Measurements from ENCODE around the gene CDH23. TPM values are rescaled to one million over a fixed set of nuclear protein-coding genes. Genes with fewer than 3 reads are reported as not detected.
A peak's percentile ranks its signal among the peaks of the same experiment; 100 is the strongest.

The CDH23 gene
- total RNA-seq, 2 donors from 2014 or later, result 8.1 to 9.0 TPM

DNA sequence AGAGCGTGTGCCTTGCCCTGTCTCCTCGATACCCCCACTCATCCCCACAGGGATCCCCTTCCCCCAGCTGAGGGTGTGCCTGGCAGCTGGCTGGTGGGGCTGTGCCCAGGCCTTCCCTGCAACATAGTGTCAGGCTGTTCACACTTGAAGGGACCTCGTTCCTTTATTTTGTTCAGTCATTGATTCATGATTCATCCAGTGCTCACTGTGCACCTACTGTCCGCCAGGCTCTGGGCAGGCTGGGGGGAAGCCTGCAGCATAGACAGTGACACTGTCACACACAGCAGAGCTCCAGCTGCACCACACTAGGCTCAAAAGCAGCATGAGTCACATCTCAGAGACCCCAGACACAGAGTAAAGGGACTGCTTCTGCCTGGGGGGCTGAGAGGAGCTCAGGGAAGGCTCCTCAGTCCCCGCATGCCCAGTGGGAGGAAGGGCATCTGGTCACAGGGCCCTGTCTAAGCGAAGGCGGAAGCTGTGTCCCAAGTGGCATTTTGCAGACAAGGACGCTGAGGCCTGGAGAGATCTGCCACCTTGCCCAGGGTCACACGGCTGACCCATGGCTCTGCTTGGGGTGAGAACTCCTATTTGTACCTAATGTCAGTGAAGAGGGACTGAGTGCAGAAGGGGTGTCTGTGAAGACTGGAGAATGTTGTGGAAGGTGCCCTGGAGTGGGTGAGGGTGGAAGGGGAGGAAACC is 27.9 kb downstream of the CDH23 start:
- H3K9me3 ChIP-seq (ENCODE audit: control insufficient read depth, low read length, poor library complexity, severe bottlenecking), result no peaks in the 10 kb centered on the region
- DNase-seq (no peak), ATAC-seq (no peak)
- Mint-ChIP-seq H3K27me3 (peaks cover 30% of the 10 kb centered on the region), H3K4me1 (peaks cover 4% of the 10 kb centered on the region), H3K4me3 (no peak overlapping the region), H3K36me3 (ENCODE audit: low read depth) (peaks cover 2% of the 10 kb centered on the region), H3K27ac (no peak overlapping the region)

DNA sequence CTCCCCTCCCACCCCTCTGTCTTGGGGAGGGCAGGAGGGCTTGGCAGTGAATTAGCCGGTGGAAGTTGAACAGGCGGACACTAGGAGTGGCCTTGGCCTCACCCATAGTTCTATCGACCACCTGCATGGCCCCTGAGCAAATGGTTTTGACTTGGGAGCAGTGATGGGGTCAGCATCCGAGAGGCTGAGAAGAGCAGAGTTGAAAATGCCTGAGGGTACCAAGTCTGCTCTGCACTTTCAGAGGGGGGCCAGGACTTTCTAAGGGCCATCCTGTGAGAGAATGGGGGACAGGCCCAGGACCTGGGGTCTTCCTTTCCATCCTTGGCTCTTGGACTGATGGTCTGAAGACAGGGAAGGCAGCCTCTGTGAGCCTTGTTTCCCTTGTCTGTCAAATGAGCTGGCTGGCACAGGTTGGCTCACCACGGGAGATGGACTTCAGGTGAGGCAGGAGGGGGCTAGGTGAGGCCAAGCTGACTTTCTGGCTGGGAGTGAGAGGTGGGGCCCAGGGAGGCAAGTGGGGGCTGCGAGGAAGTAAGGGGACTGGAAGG is 29.4 kb downstream of the CDH23 start:
- Mint-ChIP-seq H3K4me1 (peaks cover 5% of the 10 kb centered on the region), H3K36me3 (ENCODE audit: low read depth) (peaks cover 2% of the 10 kb centered on the region), H3K27me3 (peaks cover 36% of the 10 kb centered on the region), H3K4me3 (no peak overlapping the region), H3K27ac (peak overlapping the region; percentile 49)
- no peaks in the 10 kb centered on the region for H3K9me3 ChIP-seq (ENCODE audit: control insufficient read depth, low read length, poor library complexity, severe bottlenecking)
- ATAC-seq (no peak), DNase-seq (no peak)

DNA sequence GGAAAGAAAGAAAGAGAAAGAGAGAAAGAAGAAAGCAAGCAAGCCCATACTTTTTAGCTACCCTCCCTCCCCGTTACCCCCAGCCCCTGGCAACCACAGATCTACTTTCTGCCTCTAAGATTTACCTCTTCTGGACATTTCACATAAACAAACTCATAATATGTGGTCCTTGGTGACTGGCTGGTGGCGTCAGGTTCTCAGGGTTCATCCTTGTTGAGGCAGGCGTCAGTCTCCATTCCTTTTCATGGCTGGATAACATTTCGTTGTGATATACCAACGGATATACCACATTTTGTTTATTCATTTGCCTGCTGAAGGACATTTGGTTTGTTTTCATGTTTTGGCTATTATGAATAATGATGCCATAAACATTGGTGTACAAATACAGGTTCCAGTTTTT is 30.5 kb downstream of the CDH23 start:
- no peaks in the 10 kb centered on the region for H3K9me3 ChIP-seq (ENCODE audit: control insufficient read depth, low read length, poor library complexity, severe bottlenecking)
- H3K36me3 Mint-ChIP-seq (ENCODE audit: low read depth), result peaks cover 5% of the 10 kb centered on the region
- DNase-seq (no peak), ATAC-seq (no peak)
- H3K4me3 Mint-ChIP-seq, result no peak overlapping the region
- H3K27me3 Mint-ChIP-seq, result peaks cover 45% of the 10 kb centered on the region
- peaks cover 5% of the 10 kb centered on the region for H3K4me1 Mint-ChIP-seq
- H3K27ac Mint-ChIP-seq, result no peak overlapping the region

DNA sequence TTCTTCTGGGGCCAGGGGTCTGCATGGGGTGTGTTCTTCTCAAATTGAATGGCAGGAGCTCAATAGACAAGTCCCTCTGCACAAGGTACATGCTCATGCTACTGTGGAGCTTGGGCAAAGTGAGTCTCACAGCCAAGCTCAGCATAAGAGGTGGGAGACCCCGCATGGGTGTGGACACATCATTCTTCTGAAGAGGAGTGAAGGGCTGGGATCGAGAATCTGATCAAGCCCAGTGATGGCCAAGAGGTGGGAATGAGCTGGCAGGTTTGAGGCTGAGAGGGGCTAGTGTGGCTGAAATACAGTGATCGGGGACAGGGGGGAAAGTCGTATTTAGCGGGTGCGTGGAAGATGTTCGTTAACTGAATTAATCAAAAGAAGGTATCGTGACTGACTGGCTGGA is 32.6 kb downstream of the CDH23 start:
- no peak overlapping the region for H3K4me3 Mint-ChIP-seq
- no peak for ATAC-seq
- H3K9me3 ChIP-seq (ENCODE audit: control insufficient read depth, low read length, poor library complexity, severe bottlenecking), result no peaks in the 10 kb centered on the region
- H3K36me3 Mint-ChIP-seq (ENCODE audit: low read depth), result peaks cover 6% of the 10 kb centered on the region
- H3K4me1 Mint-ChIP-seq, result peaks cover 5% of the 10 kb centered on the region
- DNase-seq, result no peak
- H3K27me3 Mint-ChIP-seq, result peaks cover 56% of the 10 kb centered on the region
- no peak overlapping the region for H3K27ac Mint-ChIP-seq

DNA sequence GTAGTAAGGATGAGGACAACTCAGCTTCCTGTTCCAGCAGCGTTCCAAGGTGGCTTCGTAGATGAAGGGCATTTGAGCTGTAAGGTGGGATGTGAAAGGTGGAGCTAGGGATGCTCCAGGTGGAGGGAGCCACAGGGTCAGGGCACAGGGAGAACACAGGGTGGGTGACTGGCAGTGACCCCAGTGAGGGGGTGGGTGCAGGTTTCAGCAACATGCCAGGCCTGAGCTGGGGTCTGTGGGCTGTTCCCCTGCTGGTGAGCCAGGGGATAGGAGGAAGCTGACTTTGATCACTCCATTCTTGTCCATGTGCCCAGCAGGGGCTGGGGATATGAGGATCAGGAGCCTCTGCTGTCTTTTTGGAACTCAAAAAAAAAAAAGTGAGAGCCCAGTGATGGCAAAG is 33.2 kb downstream of the CDH23 start:
- ATAC-seq (no peak), DNase-seq (no peak)
- peaks cover 5% of the 10 kb centered on the region for H3K4me1 Mint-ChIP-seq
- H3K27me3 Mint-ChIP-seq, result peaks cover 51% of the 10 kb centered on the region
- no peak overlapping the region for H3K27ac Mint-ChIP-seq
- no peaks in the 10 kb centered on the region for H3K9me3 ChIP-seq (ENCODE audit: control insufficient read depth, low read length, poor library complexity, severe bottlenecking)
- H3K4me3 Mint-ChIP-seq, result no peak overlapping the region
- H3K36me3 Mint-ChIP-seq (ENCODE audit: low read depth), result peaks cover 6% of the 10 kb centered on the region

DNA sequence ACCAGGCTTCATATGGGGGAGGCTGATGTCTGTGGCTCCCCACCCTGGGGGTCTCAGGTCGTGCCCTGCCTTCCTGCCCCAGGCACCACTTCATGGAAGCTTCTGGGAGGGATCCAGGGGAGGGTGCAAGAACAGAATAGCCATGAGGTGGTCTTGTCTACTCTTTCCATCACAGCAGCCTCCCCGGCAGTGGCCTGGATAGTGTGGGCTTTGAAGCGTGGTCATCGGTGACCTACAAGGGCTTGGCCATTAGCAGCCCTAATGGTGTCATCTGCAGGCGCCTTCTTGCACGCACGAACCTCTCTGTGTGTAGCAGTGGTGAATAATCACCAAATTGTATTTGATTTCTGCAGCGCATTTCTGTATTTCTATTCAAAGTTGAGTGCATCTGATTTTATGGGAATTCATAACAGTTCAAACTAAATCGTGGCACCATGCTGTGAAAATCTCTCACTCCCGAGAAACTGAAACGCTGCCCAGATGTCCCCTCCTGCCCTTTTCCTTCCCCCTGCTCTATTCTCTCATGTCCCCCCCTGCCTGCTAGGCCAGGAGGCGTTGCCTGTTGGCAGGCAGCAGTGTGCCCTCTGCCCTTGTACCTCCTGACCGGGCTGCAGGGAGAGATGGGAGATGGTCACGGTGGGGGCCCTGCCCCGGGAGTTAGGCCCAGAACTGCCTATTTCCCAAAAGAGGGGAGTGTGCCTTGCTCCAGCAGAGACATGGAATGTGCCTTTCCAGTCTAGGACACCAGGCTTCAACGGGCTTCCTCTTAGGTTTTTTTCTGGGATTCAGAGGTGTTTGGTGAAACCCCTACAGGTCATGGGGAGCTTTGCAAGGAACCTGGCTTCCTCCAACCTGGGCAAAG is 34.8 kb downstream of the CDH23 start:
- Mint-ChIP-seq H3K4me3 (no peak overlapping the region), H3K36me3 (ENCODE audit: low read depth) (peaks cover 6% of the 10 kb centered on the region), H3K27me3 (peaks cover 52% of the 10 kb centered on the region), H3K27ac (no peak overlapping the region), H3K4me1 (peaks cover 6% of the 10 kb centered on the region)
- DNase-seq (no peak), ATAC-seq (no peak)
- no peaks in the 10 kb centered on the region for H3K9me3 ChIP-seq (ENCODE audit: control insufficient read depth, low read length, poor library complexity, severe bottlenecking)

DNA sequence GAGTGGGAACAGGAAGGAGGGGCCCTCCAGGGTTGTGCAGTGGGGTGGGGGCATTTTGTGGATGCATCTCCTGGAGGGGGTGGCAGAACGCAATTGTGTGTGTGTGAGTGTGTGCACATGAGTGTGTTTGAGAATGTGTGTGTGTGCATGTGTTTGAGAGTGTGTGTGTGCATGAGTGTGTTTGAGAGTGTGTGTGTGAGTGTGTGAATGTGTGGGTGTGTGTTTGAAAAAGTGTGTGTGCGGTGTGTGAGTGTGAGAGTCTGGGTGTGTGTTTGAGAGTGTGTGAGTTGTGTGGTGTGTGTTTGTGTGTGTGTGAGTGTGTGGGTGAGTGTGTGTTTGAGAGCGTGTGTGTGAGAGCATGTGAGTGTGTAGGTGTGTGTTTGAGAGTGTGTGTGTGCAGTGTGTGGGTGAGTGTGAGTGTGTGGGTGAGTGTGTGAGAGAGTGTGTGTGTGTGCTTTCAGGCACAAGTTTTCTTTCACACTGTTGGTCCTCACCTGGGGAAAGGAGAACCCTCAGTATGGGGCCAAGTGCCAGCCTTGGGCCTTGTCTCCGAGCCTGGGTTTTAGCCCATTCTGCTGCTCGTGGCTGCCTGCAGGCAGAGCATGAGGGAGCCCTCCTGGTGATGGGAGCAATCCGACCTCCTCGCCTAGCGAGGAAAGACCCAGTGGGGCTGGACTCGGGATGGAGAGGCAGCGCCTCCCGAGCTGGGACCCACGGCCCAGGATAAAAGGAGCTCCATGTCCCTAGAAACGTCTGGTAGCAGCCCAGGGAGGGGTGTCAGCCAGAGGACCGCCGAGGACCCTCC is 35.6 kb downstream of the CDH23 start:
- no peak for ATAC-seq
- no peaks in the 10 kb centered on the region for H3K9me3 ChIP-seq (ENCODE audit: control insufficient read depth, low read length, poor library complexity, severe bottlenecking)
- Mint-ChIP-seq H3K27me3 (peaks cover 56% of the 10 kb centered on the region), H3K36me3 (ENCODE audit: low read depth) (peaks cover 6% of the 10 kb centered on the region), H3K27ac (no peak overlapping the region), H3K4me1 (peaks cover 6% of the 10 kb centered on the region), H3K4me3 (no peak overlapping the region)
- DNase-seq, result no peak

DNA sequence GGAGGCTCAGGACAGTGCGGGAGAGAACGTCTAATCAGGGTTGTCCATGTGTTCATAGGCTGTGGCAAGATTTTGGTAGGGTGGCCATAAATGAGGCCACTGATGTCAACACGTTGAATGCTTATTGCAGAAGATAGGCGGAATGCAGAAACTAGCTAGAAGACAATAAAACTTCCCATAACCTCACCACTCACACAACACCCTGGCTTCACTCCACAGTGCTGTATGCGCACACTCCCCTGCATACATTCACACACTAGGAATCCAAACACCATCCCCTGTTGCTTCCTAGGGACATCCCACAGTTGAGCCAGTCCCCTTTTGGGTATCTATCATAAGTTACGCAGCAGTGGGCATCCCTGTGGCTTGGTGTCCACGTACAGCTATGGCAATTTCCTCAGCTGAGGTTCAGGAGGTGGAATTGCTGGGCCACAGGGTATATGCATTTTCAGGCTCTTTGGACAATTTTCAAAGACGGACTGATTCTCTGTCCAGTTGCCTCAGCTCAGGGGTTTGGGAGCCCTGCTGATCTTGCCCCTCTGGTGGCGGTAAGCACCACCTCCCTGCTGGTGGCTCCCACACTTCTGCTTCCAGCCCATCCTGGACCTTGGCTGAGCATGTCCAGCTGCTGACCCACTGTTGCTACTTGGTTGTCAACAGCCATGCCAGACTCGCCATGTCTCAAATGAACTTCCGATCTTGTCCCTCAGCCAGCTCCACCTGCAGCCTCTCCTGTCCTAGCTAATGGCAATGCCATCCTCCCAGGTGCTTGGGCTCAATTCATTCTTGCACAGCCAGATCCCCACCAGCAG is 36.4 kb downstream of the CDH23 start:
- H3K27me3 Mint-ChIP-seq, result peaks cover 56% of the 10 kb centered on the region
- DNase-seq (no peak), ATAC-seq (no peak)
- no peak overlapping the region for H3K4me3 Mint-ChIP-seq
- no peak overlapping the region for H3K27ac Mint-ChIP-seq
- H3K9me3 ChIP-seq (ENCODE audit: control insufficient read depth, low read length, poor library complexity, severe bottlenecking), result no peaks in the 10 kb centered on the region
- peaks cover 6% of the 10 kb centered on the region for H3K4me1 Mint-ChIP-seq
- H3K36me3 Mint-ChIP-seq (ENCODE audit: low read depth), result peaks cover 6% of the 10 kb centered on the region

DNA sequence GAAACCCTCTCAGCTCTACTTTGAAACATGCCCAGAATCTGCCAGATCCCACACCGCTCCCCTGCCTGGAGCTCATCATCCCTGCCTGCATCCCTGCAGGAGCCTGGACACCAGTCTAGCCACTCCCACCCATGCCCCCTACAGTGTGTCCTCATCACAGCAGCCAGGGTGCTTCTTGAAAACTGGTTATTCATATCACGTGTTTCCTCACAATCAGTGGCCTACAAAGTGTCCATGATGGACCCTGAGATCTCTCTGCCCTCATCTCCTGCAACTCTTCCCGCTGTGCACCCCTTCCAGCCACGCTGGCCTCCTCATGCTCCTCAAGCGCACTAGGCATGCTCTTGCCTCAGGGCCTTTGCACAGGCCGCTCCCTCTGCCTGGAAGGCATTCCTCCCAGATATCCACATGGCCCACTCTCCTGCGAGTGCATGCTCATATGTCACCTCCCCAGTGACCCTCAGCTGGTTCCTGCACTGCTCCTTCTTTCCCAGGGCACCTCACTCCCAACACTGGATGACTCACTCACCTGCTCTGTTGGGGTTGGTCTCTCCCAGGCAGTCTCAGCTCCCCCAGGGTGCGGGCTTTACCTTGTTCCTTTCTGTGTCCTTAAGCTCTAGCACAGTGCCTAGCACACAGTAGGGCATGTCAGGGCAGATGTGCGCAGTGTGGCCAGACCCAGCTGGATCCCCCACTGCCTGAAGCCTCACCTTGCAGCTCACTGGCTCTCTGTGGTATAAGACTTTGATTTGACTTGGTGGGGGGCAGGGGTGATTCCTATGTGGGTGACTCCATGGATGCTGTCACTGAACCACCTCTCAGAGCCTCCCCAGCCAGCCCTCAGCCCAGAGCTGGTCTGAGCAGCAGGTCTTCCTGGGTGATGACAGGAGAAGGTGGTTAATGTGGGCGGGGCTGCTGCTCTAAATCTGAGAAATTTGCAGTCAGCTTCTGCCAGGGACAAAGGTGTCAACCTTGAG is 37.3 kb downstream of the CDH23 start:
- DNase-seq (no peak), ATAC-seq (no peak)
- Mint-ChIP-seq H3K4me3 (no peak overlapping the region), H3K27ac (no peak overlapping the region), H3K36me3 (ENCODE audit: low read depth) (peaks cover 6% of the 10 kb centered on the region), H3K27me3 (peaks cover 53% of the 10 kb centered on the region), H3K4me1 (peaks cover 6% of the 10 kb centered on the region)
- H3K9me3 ChIP-seq (ENCODE audit: control insufficient read depth, low read length, poor library complexity, severe bottlenecking), result no peaks in the 10 kb centered on the region

DNA sequence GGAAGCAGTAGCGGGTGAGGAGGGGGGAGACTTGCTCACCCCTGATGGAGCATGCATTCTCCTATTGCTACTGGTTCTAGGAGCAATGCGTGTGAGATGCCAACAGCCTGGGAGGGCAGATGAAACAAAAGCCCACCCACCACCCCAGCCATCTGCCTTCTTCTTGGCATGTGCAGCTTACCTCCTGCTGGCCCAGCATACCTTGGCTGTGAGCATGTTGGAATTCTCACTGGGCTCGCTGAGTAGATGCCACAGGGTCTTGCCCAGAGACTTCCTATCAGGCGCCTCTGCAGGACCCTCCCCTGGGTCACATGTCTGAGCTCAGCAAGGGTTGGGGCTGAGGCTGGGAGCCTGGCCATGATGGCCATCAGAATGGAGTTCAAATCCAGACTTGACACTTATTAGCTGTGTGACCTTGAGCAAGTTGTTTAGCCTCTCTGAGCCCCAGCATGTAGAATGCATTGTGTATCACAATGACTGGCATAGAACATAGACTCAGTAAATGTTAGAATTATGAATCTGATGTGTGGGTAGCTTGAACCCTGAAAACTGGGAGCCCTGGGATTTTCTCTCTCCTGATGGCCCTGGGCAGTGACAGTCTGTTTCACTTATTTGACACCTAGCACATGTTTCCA is 38.2 kb downstream of the CDH23 start:
- peaks cover 3% of the 10 kb centered on the region for H3K4me1 Mint-ChIP-seq
- H3K4me3 Mint-ChIP-seq, result no peak overlapping the region
- H3K27ac Mint-ChIP-seq, result no peak overlapping the region
- peaks cover 49% of the 10 kb centered on the region for H3K27me3 Mint-ChIP-seq
- no peak for ATAC-seq
- DNase-seq, result no peak
- peaks cover 4% of the 10 kb centered on the region for H3K36me3 Mint-ChIP-seq (ENCODE audit: low read depth)
- no peaks in the 10 kb centered on the region for H3K9me3 ChIP-seq (ENCODE audit: control insufficient read depth, low read length, poor library complexity, severe bottlenecking)

DNA sequence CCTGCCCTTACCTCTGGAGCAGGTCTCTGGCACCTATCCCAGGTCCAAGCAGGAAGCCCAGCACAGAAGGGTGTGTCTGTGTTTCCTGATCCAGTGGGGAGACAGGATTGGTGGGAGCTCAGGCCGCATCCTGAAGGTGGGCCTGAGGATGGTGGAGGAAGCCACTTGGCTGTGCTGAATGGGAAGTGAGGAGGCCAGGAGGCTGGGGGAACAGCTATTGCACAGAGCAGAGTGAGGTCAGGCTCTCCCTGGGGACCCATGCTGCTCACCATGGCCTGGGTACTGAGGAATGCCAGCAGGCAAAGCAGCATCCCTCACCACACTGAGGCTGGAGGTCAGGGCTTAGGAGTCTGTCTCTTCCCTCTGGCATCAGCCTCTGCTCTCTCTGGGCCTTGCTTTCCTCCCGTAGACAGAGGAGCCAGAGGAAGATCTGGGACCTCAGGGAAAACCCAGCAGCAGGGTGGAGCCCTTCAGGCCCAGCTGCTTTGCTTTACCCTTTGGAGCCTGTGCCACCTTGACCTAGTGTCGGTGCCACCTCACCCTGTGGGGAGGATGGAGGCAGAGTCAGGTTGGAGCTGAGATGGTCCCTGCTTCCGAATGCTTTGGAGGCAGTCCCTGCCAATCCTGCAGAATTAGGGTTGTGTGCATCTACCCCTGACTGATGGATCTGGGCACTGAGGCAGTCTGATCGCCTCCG is 39.0 kb downstream of the CDH23 start:
- H3K27me3 Mint-ChIP-seq, result peaks cover 49% of the 10 kb centered on the region
- ATAC-seq (no peak), DNase-seq (no peak)
- H3K9me3 ChIP-seq (ENCODE audit: control insufficient read depth, low read length, poor library complexity, severe bottlenecking), result no peaks in the 10 kb centered on the region
- no peak overlapping the region for H3K4me3 Mint-ChIP-seq
- peaks cover 4% of the 10 kb centered on the region for H3K36me3 Mint-ChIP-seq (ENCODE audit: low read depth)
- peaks cover 3% of the 10 kb centered on the region for H3K4me1 Mint-ChIP-seq
- H3K27ac Mint-ChIP-seq, result no peak overlapping the region

All from T-helper 17 cell (primary cell).